Thoracic aorta (tissue), 2 donors: ENCODE results near the gene CTNNA3. TPM values are rescaled to one million over a fixed set of nuclear protein-coding genes. Genes with fewer than 3 reads are reported as not detected.

Experiments used
- ATAC-seq: fragments of 150-250 bp; one replicate; pipeline ENCODE4 v1.8.0; 2017; ENCODE audit warnings: low read depth; ENCODE audit not compliant: insufficient number of reproducible peaks, low FRiP score
- DNase-seq: peaks from one replicate; pipeline ENCODE4 v3.0.0-alpha.2; 2020; ENCODE audit warnings: low spot score
- H3K27ac ChIP-seq, 2 donors: fragments of 200-600 bp; sonication (generic); 1 replicate in 1 of 2; 2 replicates in 1 of 2; pipeline ENCODE4 v1.5.1; 2016; ENCODE audit warnings: mild to moderate bottlenecking in 2 of 2, moderate library complexity in 2 of 2
- H3K27me3 ChIP-seq: fragments of 200-600 bp; sonication (generic); replicated peaks from 2 replicates; pipeline ENCODE4 v1.6.0; 2016; ENCODE audit warnings: mild to moderate bottlenecking; ENCODE audit not compliant: insufficient read depth
- H3K36me3 ChIP-seq: fragments of 200-600 bp; sonication (generic); one replicate; pipeline ENCODE4 v1.5.1; 2016
- H3K4me1 ChIP-seq, 2 donors: fragments of 200-600 bp; sonication (generic); 1 replicate in 1 of 2; 2 replicates in 1 of 2; pipeline versions ENCODE4 v1.5.1 to v1.6.0; 2016; ENCODE audit warnings: low read depth in 2 of 2, mild to moderate bottlenecking in 1 of 2; ENCODE audit not compliant: control insufficient read depth in 1 of 2
- H3K4me3 ChIP-seq: fragments of 200-600 bp; sonication (generic); 2 replicates; pipeline ENCODE4 v1.5.1; 2016; ENCODE audit warnings: mild to moderate bottlenecking
- H3K9me3 ChIP-seq: fragments of 200-600 bp; sonication (generic); 2 replicates; pipeline ENCODE4 v1.5.1; 2016
- total RNA-seq, 2 donors: library from RNA; depleted of rRNA; stranded (reverse); fragments of >200 nt; gene quantifications; one replicate each; pipeline versions ENCODE4 v1.1.0 to v1.2.3, GENCODE V29; 2016
- TF ChIP-seq, protein P1 (sequence below): fragments of 200-600 bp; sonication (generic); IDR thresholded peaks from one replicate; pipeline ENCODE4 v1.5.1; 2019; ENCODE audit warnings: antibody characterized with exemption

The CTNNA3 gene
- total RNA-seq, 2 donors from 2014 or later, result 0.95 to 1.2 TPM

DNA sequence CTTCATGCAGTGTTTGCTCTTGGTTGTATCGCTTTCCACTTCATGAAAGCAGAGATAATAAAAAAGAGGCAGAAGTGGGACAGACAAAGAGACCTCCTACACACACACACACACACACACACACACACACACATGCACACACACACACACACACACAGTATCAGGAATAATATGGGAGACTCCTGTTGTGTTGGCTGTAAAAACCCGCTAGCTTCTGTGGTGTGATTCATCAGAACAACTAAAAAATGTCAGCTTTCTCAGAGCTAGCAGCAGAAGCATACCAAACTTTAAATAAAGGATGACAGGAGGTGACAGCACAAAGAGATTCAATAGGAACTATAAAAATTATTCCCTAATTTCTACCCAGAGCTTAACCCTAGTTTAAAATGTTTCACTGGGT, 918.3 kb downstream of the CTNNA3 start:
- no peaks in the 10 kb centered on the region for H3K36me3 ChIP-seq
- TF ChIP-seq, protein P1, sequence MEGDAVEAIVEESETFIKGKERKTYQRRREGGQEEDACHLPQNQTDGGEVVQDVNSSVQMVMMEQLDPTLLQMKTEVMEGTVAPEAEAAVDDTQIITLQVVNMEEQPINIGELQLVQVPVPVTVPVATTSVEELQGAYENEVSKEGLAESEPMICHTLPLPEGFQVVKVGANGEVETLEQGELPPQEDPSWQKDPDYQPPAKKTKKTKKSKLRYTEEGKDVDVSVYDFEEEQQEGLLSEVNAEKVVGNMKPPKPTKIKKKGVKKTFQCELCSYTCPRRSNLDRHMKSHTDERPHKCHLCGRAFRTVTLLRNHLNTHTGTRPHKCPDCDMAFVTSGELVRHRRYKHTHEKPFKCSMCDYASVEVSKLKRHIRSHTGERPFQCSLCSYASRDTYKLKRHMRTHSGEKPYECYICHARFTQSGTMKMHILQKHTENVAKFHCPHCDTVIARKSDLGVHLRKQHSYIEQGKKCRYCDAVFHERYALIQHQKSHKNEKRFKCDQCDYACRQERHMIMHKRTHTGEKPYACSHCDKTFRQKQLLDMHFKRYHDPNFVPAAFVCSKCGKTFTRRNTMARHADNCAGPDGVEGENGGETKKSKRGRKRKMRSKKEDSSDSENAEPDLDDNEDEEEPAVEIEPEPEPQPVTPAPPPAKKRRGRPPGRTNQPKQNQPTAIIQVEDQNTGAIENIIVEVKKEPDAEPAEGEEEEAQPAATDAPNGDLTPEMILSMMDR, result no peak
- no peaks in the 10 kb centered on the region for H3K4me1 ChIP-seq
- DNase-seq, result no peak
- no peaks in the 10 kb centered on the region for H3K9me3 ChIP-seq
- no peak overlapping the region for H3K4me3 ChIP-seq
- H3K27ac ChIP-seq, result no peak overlapping the region
- no peaks in the 10 kb centered on the region for H3K27me3 ChIP-seq
- no peak for ATAC-seq

DNA sequence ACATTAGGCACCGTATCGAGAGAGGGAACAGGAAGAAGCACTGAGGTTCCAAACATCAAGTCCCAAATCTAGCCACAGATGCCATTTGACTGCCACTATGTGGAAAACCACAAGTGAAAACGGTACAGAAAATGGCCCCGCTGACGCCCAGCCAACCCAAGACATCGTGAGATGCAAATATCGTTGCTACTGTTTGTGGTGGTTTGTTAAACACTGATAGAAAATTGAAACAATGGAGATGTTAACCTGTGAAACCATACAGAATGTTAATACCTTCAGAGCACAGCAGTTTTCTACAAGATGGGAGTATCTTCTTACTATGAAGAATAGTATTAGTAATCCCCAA, 922.5 kb downstream of the CTNNA3 start:
- Histone ChIP-seq H3K27me3 (no peaks in the 10 kb centered on the region), H3K4me1 (no peaks in the 10 kb centered on the region), H3K27ac (no peak overlapping the region), H3K9me3 (no peaks in the 10 kb centered on the region), H3K4me3 (no peak overlapping the region), H3K36me3 (no peaks in the 10 kb centered on the region)
- ATAC-seq (no peak), DNase-seq (no peak)
- TF ChIP-seq, protein P1, result no peak

- no peaks in the 10 kb centered on the region for H3K36me3 ChIP-seq
- TF ChIP-seq, protein P1, result no peak
- H3K4me3 ChIP-seq, result no peak overlapping the region
- H3K9me3 ChIP-seq, result no peaks in the 10 kb centered on the region
- H3K27ac ChIP-seq, result no peak overlapping the region
- H3K27me3 ChIP-seq, result no peaks in the 10 kb centered on the region
- ATAC-seq (no peak), DNase-seq (no peak)
- H3K4me1 ChIP-seq, result no peaks in the 10 kb centered on the region
Measured at GRCh38 chr10:66772548-66773471, 923.2 kb downstream of the CTNNA3 start.

DNA sequence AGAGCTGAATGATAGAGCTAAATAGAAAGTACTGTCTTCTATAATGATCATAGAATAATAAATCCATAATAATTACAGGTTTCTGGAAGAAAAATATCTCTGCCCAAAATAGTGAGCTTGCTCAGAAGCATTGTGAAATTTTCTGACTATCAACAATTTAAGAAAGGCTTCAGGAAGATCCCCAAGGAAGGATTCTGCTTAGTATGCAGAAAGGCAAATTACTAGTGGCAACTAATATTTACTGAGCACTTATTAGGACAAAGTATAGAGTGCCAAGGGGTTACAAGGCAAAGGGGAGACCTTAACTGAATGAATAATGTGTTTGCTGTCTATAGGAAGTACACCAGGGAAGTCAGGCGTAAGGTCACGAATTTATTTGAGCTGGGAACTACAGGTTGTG, 928.3 kb downstream of the CTNNA3 start:
- Histone ChIP-seq H3K27ac (no peak overlapping the region), H3K4me3 (no peak overlapping the region), H3K27me3 (no peaks in the 10 kb centered on the region), H3K36me3 (no peaks in the 10 kb centered on the region), H3K9me3 (no peaks in the 10 kb centered on the region), H3K4me1 (no peaks in the 10 kb centered on the region)
- DNase-seq (no peak), ATAC-seq (no peak)
- TF ChIP-seq, protein P1, result no peak

DNA sequence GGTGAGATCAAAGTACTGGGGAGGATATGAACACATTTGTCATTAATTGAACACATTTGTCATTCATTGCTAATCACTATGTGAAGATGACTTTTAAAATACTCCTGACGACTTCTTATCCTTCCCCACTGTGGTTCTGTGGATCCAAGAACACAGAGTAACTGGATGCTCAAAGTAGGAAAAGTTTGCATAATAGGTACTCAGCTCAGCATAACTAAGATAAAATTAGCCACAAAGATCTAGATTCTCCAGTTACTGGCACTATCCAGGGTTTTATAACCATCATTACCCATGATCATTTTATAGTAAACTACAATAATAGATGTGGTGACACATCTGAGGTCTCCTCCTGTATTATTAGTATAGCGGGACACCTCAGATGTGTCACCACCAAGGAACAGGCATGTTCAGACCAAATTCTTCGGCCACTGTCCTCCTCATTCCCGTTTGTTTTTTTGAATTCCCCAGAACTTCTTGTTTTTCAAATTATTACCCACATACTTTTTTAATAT, 933.7 kb downstream of the CTNNA3 start:
- no peak overlapping the region for H3K4me3 ChIP-seq
- DNase-seq (no peak), ATAC-seq (no peak)
- TF ChIP-seq, protein P1, result no peak
- no peak overlapping the region for H3K27ac ChIP-seq
- no peaks in the 10 kb centered on the region for H3K36me3 ChIP-seq
- H3K9me3 ChIP-seq, result no peaks in the 10 kb centered on the region
- H3K27me3 ChIP-seq, result no peaks in the 10 kb centered on the region
- no peaks in the 10 kb centered on the region for H3K4me1 ChIP-seq
